ENCODE results near the gene URM1.

The URM1 gene

GRCh38 chr9:128438343-128439109 lies 67.4 kb downstream of the URM1 start:
- no peak for DNase-seq

- DNase-seq, result no peak
Observed at GRCh38 chr9:128439273-128439672, 68.1 kb downstream of the URM1 start.

Measured in NCI-H1436 treated with DMSO at 0.1 percent for 48 hours (cell line).